Measurements from ENCODE around the gene CFL1. TPM values are rescaled to one million over a fixed set of nuclear protein-coding genes. Genes with fewer than 3 reads are reported as not detected.

CFL1 gene
- total RNA-seq, 1 experiment from 2014 or later = 955 TPM

DNA sequence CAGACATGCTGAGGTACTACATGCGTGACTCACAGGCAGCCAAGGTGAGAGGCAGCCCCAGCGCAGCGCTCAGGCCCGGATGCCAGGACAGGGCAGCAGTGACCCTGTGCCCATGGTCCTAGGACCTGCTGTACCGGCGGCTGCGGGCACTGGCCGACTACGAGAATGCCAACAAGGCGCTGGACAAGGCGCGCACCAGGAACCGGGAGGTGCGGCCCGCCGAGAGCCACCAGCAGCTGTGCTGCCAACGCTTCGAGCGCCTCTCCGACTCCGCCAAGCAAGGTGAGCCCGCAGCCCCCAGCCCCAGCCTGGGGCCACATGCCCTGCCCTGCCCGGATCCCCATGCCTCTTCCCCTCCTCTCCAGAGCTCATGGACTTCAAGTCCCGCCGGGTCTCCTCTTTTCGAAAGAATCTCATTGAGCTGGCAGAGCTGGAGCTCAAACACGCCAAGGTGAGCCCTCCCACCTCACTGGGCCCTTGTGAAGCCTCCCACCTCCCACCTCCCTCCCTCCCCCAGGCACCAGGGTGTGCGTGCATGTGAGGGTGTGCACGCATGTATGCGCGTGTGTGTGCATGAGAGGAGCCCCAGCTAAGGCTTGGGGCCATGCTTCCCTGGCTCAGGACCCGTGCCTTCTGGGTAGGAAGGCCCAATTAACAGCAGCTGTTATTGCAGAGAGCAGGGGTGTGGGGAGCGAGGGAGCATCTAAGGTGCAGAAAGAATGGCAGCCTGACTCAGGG, 5.3 kb downstream of the CFL1 start:
- Mint-ChIP-seq H3K36me3 (ENCODE audit: insufficient read depth, unreplicated experiment) (peaks cover 93% of the 10 kb centered on the region), H3K9me3 (ENCODE audit: low read depth, unreplicated experiment) (no peaks in the 10 kb centered on the region), H3K4me1 (ENCODE audit: low read depth, unreplicated experiment) (peaks cover 31% of the 10 kb centered on the region), H3K4me3 (ENCODE audit: low read depth, unreplicated experiment) (no peak overlapping the region), H3K27ac (ENCODE audit: unreplicated experiment) (peak overlapping the region; percentile 79), H3K27me3 (ENCODE audit: unreplicated experiment) (no peaks in the 10 kb centered on the region)
- no peak for DNase-seq
- no TSS peak for BruUV-seq (replicated peaks)
- CTCF ChIA-PET = interaction anchor here (0.6 to 1.0 kb wide), 3 partner anchors 38 to 714 kb away, joined by 3 to 4 read pairs (median 3); partner anchors contain the start of gene CCDC85B
- TF ChIP-seq, protein P1, sequence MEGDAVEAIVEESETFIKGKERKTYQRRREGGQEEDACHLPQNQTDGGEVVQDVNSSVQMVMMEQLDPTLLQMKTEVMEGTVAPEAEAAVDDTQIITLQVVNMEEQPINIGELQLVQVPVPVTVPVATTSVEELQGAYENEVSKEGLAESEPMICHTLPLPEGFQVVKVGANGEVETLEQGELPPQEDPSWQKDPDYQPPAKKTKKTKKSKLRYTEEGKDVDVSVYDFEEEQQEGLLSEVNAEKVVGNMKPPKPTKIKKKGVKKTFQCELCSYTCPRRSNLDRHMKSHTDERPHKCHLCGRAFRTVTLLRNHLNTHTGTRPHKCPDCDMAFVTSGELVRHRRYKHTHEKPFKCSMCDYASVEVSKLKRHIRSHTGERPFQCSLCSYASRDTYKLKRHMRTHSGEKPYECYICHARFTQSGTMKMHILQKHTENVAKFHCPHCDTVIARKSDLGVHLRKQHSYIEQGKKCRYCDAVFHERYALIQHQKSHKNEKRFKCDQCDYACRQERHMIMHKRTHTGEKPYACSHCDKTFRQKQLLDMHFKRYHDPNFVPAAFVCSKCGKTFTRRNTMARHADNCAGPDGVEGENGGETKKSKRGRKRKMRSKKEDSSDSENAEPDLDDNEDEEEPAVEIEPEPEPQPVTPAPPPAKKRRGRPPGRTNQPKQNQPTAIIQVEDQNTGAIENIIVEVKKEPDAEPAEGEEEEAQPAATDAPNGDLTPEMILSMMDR (IDR thresholded peaks at IDR 0.05; ENCODE audit: unreplicated experiment) = no peak
- intact Hi-C loops (cut with micrococcal nuclease; ENCODE audit: unreplicated experiment) = no loop called here

DNA sequence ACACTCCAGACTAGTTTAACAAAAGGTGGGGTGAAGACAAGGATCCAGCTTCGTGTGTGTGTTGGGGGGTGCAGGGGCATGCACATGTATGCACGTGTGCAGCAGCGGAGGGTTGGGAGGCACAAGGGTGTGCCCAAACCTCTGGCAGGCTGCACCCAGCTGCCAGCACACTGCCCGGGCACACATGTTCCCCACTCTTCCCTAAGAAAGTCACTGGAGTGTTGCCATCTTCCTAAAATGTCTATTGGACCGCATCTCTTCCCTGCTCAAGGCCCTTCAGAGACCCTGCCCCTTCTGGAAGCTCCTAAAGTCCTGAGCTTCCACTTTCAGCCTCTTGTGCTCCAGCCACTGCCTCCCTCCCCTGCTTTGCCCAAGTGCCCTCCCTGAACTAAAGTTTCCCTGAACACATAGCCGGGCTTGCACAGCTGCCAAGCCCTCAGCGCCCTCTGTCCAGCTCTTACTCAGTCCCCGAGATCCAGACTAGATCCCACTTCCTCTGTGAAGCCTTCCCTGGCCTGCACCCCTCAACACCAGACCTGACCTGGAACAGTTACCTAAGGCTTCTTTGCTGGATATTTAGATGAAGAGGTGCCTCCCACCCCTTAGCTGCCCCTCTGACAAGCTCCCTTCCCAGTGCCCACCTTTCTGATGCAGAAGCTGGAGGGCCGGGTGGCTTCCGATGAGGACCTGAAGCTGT, 6.0 kb downstream of the CFL1 start:
- H3K27ac Mint-ChIP-seq (ENCODE audit: unreplicated experiment) = peak overlapping the region; percentile 79

DNA sequence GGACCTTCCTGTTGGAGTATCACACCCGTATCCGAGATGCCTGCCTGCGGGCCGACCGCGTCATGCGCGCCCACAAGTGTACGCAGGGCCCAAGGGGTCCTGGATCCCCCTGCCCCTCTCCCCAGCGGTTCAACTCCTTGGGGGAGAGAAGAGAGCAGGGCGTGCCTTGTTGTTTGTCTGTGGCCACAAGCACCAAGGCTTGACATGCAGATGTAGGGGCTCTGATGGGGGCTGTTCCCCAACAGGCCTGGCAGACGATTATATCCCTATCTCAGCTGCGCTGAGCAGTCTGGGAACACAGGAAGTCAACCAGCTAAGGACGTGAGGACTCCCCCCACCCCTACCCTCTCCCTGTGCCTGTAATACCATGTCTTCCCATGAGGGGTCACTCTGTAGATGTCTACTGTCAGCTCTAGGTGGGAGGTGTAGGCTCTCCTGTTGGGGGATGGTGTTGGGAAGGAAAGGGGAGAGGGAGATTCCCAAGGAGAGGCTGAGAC, 6.8 kb downstream of the CFL1 start:
- Mint-ChIP-seq H3K27ac (ENCODE audit: unreplicated experiment) (no peak overlapping the region), H3K4me1 (ENCODE audit: low read depth, unreplicated experiment) (peaks cover 23% of the 10 kb centered on the region), H3K27me3 (ENCODE audit: unreplicated experiment) (no peaks in the 10 kb centered on the region), H3K4me3 (ENCODE audit: low read depth, unreplicated experiment) (no peak overlapping the region), H3K36me3 (ENCODE audit: insufficient read depth, unreplicated experiment) (peaks cover 84% of the 10 kb centered on the region), H3K9me3 (ENCODE audit: low read depth, unreplicated experiment) (no peaks in the 10 kb centered on the region)
- TF ChIP-seq, protein P1 (IDR thresholded peaks at IDR 0.05; ENCODE audit: unreplicated experiment) = peak; percentile 27
- intact Hi-C loops (cut with micrococcal nuclease; ENCODE audit: unreplicated experiment) = no loop called here
- DNase-seq = no peak
- CTCF ChIA-PET = interaction anchor here (0.7 kb wide), 1 partner anchor 71 kb away, joined by 3 read pairs; no protein-coding TSS in a partner anchor
- BruUV-seq (replicated peaks) = no TSS peak

More for the DNA sequence above, 6.0 kb downstream of the CFL1 start:
- Mint-ChIP-seq H3K36me3 (ENCODE audit: insufficient read depth, unreplicated experiment) (peaks cover 88% of the 10 kb centered on the region), H3K27me3 (ENCODE audit: unreplicated experiment) (no peaks in the 10 kb centered on the region), H3K4me3 (ENCODE audit: low read depth, unreplicated experiment) (no peak overlapping the region), H3K9me3 (ENCODE audit: low read depth, unreplicated experiment) (no peaks in the 10 kb centered on the region), H3K4me1 (ENCODE audit: low read depth, unreplicated experiment) (peaks cover 31% of the 10 kb centered on the region)
- intact Hi-C loops (cut with micrococcal nuclease; ENCODE audit: unreplicated experiment) = no loop called here
- no TSS peak for BruUV-seq (replicated peaks)
- TF ChIP-seq, protein P1 (IDR thresholded peaks at IDR 0.05; ENCODE audit: unreplicated experiment) = no peak
- CTCF ChIA-PET = interaction anchor here (0.6 to 0.7 kb wide), 2 partner anchors 47 to 72 kb away, joined by 3 to 4 read pairs; no protein-coding TSS in a partner anchor
- DNase-seq = no peak

DNA sequence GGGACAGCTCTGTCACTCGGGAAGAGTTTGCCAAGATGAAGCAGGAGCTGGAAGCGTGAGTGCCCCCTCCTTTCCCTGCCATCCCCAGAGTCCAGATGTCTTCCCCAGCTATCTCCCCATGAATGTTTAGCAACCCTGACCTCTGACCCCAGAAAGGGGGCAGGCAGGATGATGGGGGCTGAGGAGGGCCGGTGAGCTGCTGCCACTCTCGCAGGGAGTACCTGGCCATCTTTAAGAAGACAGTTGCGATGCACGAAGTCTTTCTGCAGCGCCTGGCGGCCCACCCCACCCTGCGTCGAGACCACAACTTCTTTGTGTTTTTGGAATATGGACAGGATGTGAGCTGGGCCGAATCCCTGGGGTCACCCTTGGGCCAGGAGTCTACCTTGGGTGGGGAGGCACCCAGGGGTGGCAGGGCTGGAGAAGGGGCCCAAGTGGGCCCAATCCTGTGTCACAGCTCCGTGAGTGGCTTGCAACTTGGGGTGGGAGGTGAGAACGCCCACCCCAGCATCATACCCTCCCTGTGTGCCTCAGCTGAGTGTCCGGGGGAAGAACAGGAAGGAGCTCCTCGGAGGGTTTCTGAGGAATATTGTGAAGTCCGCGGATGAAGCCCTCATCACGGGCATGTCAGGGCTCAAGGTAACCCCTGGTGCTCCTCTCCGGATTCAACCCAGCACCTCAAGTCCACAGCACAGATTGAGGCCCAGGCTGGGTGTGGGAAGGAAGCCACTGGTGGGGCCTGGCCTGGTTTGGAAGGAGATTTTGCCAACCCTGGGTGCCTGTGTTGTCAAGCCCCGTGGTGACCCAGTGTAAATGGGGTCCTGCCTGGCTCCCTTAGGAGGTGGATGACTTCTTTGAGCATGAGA, 7.5 kb downstream of the CFL1 start:
- no peak overlapping the region for H3K4me3 Mint-ChIP-seq (ENCODE audit: low read depth, unreplicated experiment)
- intact Hi-C loops (cut with micrococcal nuclease; ENCODE audit: unreplicated experiment) = no loop called here
- CTCF ChIA-PET = interaction anchor here (2.3 kb wide), 1 partner anchor 9 kb away, joined by 6 read pairs; the partner anchor contains the start of gene MUS81
- no peak for DNase-seq
- TF ChIP-seq, protein P1 (IDR thresholded peaks at IDR 0.05; ENCODE audit: unreplicated experiment) = no peak
- no peaks in the 10 kb centered on the region for H3K9me3 Mint-ChIP-seq (ENCODE audit: low read depth, unreplicated experiment)
- no TSS peak for BruUV-seq (replicated peaks)
- H3K27ac Mint-ChIP-seq (ENCODE audit: unreplicated experiment) = no peak overlapping the region
- H3K27me3 Mint-ChIP-seq (ENCODE audit: unreplicated experiment) = no peaks in the 10 kb centered on the region
- peaks cover 20% of the 10 kb centered on the region for H3K4me1 Mint-ChIP-seq (ENCODE audit: low read depth, unreplicated experiment)
- peaks cover 80% of the 10 kb centered on the region for H3K36me3 Mint-ChIP-seq (ENCODE audit: insufficient read depth, unreplicated experiment)
